GM12892 (cell line): ENCODE data around the gene NSF.

ENCODE experiments used
- POLR2A ChIP-seq: IDR thresholded peaks from 2 replicates; pipeline ENCODE4 v1.6.1; 2011; ENCODE audit warnings: low read depth, low read length, control low read depth
- POLR2AphosphoS5 ChIP-seq: IDR thresholded peaks from 2 replicates; pipeline ENCODE4 v1.6.1; 2011; ENCODE audit warnings: low read depth, low read length, control low read depth
- TAF1 ChIP-seq: IDR thresholded peaks from 2 replicates; pipeline ENCODE4 v1.6.1; 2011; ENCODE audit warnings: low read depth, mild to moderate bottlenecking, control low read depth, low read length, borderline replicate concordance

GRCh38 chr17:46780003-46780373, 189.5 kb downstream of the NSF start:
- TF ChIP-seq TAF1 (no peak), POLR2AphosphoS5 (no peak), POLR2A (no peak)
